Heart right ventricle (tissue), 16 donors: ENCODE measurements around the gene ITGA1. TPM values are rescaled to one million over a fixed set of nuclear protein-coding genes. Genes with fewer than 3 reads are reported as not detected.

Experiments
- ATAC-seq, 8 donors: fragments of 200-7000 bp; cut with Tn5 transposase; one replicate each; pipeline ENCODE4 v1.9.1; 2020; ENCODE audit warnings: mild to moderate bottlenecking in 8 of 8, moderate library complexity in 8 of 8, moderate number of reproducible peaks in 1 of 8
- DNase-seq, 2 donors: peaks; one replicate each; pipeline ENCODE4 v3.0.0-alpha.2; 2020
- H3K27ac ChIP-seq, 10 donors: fragments of 200-600 bp; sonication (generic) in 2 of 10; one replicate each; pipeline versions ENCODE4 v1.5.0 to v1.8.0; 2020 to 2022; ENCODE audit warnings: mild to moderate bottlenecking in 3 of 10
- H3K27me3 ChIP-seq, 7 donors: fragments of 200-600 bp; one replicate each; pipeline ENCODE4 v1.8.0; 2021 to 2022; ENCODE audit warnings: mild to moderate bottlenecking in 2 of 7
- H3K36me3 ChIP-seq, 9 donors: fragments of 200-600 bp; sonication (generic) in 1 of 9; one replicate each; pipeline versions ENCODE4 v1.5.0 to v1.8.0; 2020 to 2022; ENCODE audit warnings: mild to moderate bottlenecking in 2 of 9
- H3K4me1 ChIP-seq, 9 donors: fragments of 200-600 bp; sonication (generic) in 1 of 9; one replicate each; pipeline versions ENCODE4 v1.5.0 to v1.8.0; 2020 to 2022; ENCODE audit warnings: mild to moderate bottlenecking in 4 of 9
- H3K4me3 ChIP-seq, 10 donors: fragments of 200-600 bp; sonication (generic) in 2 of 10; one replicate each; pipeline versions ENCODE4 v1.5.0 to v1.8.0; 2020 to 2022; ENCODE audit warnings: mild to moderate bottlenecking in 7 of 10, moderate library complexity in 2 of 10
- H3K9me3 ChIP-seq, 11 donors: fragments of 200-600 bp in 10 of 11; sonication (generic) in 2 of 11; one replicate each; pipeline versions ENCODE4 v1.5.0 to v1.8.0; 2013 to 2022; ENCODE audit warnings: mild to moderate bottlenecking in 2 of 11, control low read depth in 1 of 11, moderate library complexity in 1 of 11
- CTCF ChIP-seq, 9 donors: fragments of 200-600 bp; sonication (generic) in 2 of 9; IDR thresholded peaks; one replicate each; pipeline versions ENCODE4 v1.5.0 to v1.8.0; 2021 to 2022; ENCODE audit warnings: antibody characterized with exemption in 9 of 9, mild to moderate bottlenecking in 5 of 9, moderate library complexity in 1 of 9
- WGBS, 2 donors: extraction: QIAGEN DNeasy Blood & Tissue Kit; methylation state at CpG; one replicate each; pipeline ENCODE4 v1.1.7; 2013; ENCODE audit warnings: inconsistent platforms in 1 of 2; 5-methylcytosine and 5-hydroxymethylcytosine counted together
- intact Hi-C, 10 donors: fragments of 100-400 bp; cut with DNase I; formaldehyde crosslinking; loops; one replicate each; pipeline versions ENCODE4 v1.11.1 to v1.14.2; 2022
- polyA plus RNA-seq, 2 donors: library from polyadenylated mRNA; stranded (reverse); fragments of 200-250 nt; gene quantifications; one replicate each; pipeline ENCODE4 v1.2.3, GENCODE V29; 2013
- total RNA-seq, 10 donors: library from RNA; stranded (reverse); fragmentation: NEBNext Ultra II Directional in 3 of 10; extraction: Animal tissue kit (Norgen Biotek cat#: 25700) in 3 of 10; gene quantifications; one replicate each; pipeline versions ENCODE4 v1.2.1 to v1.2.4, GENCODE V29; 2021 to 2023
- donor health status: Arrhythmogenic right ventricular cardiomyopathy.
- donor health status: ischemic (EF 13 %, LVEDD 7.1; RV severe dilation, severe dysfunction).
- donor health status: healthy with polysubstance abuse.
- donor health status: DM: no; HTN: yes; CAD: no.
- donor health status: DM: no; HTN: no; CAD: no.
- donor health status: ischemic (EF 25% LVEDD 6.9; RV normal size, moderate dysfunction).
- donor health status: ischemic (EF 25% LVEDD 5.7; RV mildly dilated, moderate dysfunction).
- donor health status: healthy.
- donor health status: DM: yes; HTN: yes; CAD: no.
- donor health status: Ischemic cardiomyopathy.
- donor health status: ischemic (EF 35%, LVEDD 5.7; RV mildly dilated, moderate dysfunction).
- donor health status: nonischemic (EF 11% LVEDD 7.7; RV severe dilation, severe dysfunction).
- donor health status: DM: yes; HTN: yes; CAD: no.
- donor health status: PGD.
- donor health status: ischemic (EF 29% LVEDD 5.4; RV normal size, mild dysfunction).
- donor health status: nonischemic (EF 23%, LVEDD 6.1; RV moderate dilation, normal function).

ITGA1 gene
- total and polyA plus RNA-seq, 12 donors: 7.7 to 48.2 (median 24.3) TPM

GRCh38 chr5:52869391-52869790 lies 81.7 kb downstream of the ITGA1 start:
- Histone ChIP-seq H3K27me3 (no peaks in the 10 kb centered on the region), H3K9me3 (no peaks in the 10 kb centered on the region), H3K36me3 (peaks cover 0 to 47% (median 3%) of the 10 kb centered on the region in 9 donors), H3K27ac (no peak overlapping the region), H3K4me3 (no peak overlapping the region), H3K4me1 (peaks cover 0 to 35% (median 24%) of the 10 kb centered on the region in 9 donors)
- WGBS, 2 donors: 96% methylated on average over 4 of the region's 4 CpGs
- no peak for ATAC-seq
- DNase-seq: no peak
- no peak for TF ChIP-seq CTCF (IDR thresholded peaks at IDR 0.05)
- intact Hi-C loops: no loop called here

GRCh38 chr5:52870448-52870847 lies 82.7 kb downstream of the ITGA1 start:
- 34 to 35% methylated on average over 1 of the region's 1 CpG for WGBS, 2 donors
- no peak overlapping the region for H3K4me3 ChIP-seq
- peaks cover 0 to 39% (median 3%) of the 10 kb centered on the region in 9 donors for H3K36me3 ChIP-seq
- peak overlapping the region in 3 of 10 donors; percentile 4 to 27 (median 16) for H3K27ac ChIP-seq
- DNase-seq (peak; percentile 21 to 30), ATAC-seq (peak; percentile 53 to 91 (median 63))
- peaks cover 0 to 32% (median 20%) of the 10 kb centered on the region in 9 donors for H3K4me1 ChIP-seq
- H3K9me3 ChIP-seq: no peaks in the 10 kb centered on the region
- no peak for TF ChIP-seq CTCF (IDR thresholded peaks at IDR 0.05)
- no peaks in the 10 kb centered on the region for H3K27me3 ChIP-seq
- intact Hi-C loops: no loop called here

- intact Hi-C loops: no loop called here
- no peaks in the 10 kb centered on the region for H3K9me3 ChIP-seq
- no peaks in the 10 kb centered on the region for H3K27me3 ChIP-seq
- no peak overlapping the region for H3K4me3 ChIP-seq
- DNase-seq (peak in 1 of 2 donors; percentile 13), ATAC-seq (peak in 6 of 8 donors; percentile 27 to 80 (median 69))
- WGBS, 2 donors: 29 to 52% methylated on average over 3 of the region's 3 CpGs
- H3K27ac ChIP-seq: peak overlapping the region in 8 of 10 donors; percentile 2 to 68 (median 52)
- H3K36me3 ChIP-seq: peaks cover 0 to 1% (median 0%) of the 10 kb centered on the region in 9 donors
- no peak for TF ChIP-seq CTCF (IDR thresholded peaks at IDR 0.05)
- H3K4me1 ChIP-seq: peaks cover 0 to 22% (median 10%) of the 10 kb centered on the region in 9 donors
Measured at GRCh38 chr5:52875827-52876226, 88.1 kb downstream of the ITGA1 start.

- DNase-seq (no peak), ATAC-seq (peak in 5 of 8 donors; percentile 41 to 64 (median 61))
- WGBS, 2 donors: 31 to 52% methylated on average over 4 of the region's 4 CpGs
- H3K27me3 ChIP-seq: no peaks in the 10 kb centered on the region
- no peaks in the 10 kb centered on the region for H3K9me3 ChIP-seq
- peaks cover 0 to 7% (median 0%) of the 10 kb centered on the region in 9 donors for H3K36me3 ChIP-seq
- H3K4me1 ChIP-seq: peaks cover 0 to 20% (median 8%) of the 10 kb centered on the region in 9 donors
- H3K27ac ChIP-seq: peak overlapping the region in 7 of 10 donors; percentile 2 to 68 (median 58)
- no peak overlapping the region for H3K4me3 ChIP-seq
- TF ChIP-seq CTCF (IDR thresholded peaks at IDR 0.05): no peak
- intact Hi-C loops: no loop called here
Measured at GRCh38 chr5:52876456-52876855, 88.7 kb downstream of the ITGA1 start.
